ENCODE measurements around the gene GGTA1. TPM values are rescaled to one million over a fixed set of nuclear protein-coding genes. Genes with fewer than 3 reads are reported as not detected.

Gene GGTA1
- total and polyA plus RNA-seq, 2 of the 8 experiments (the other 6 are each of a cell fraction or from before 2014, with no cell fraction given) = not detected

GRCh38 chr9:121541256-121541655 is 41.6 kb upstream of the GGTA1 start (continued):
- TF ChIP-seq PHF8 (conservative IDR thresholded peaks at IDR 0.05; ENCODE audit: low read depth, low read length) (no peak), RXRA (IDR thresholded peaks at IDR 0.05; ENCODE audit: insufficient read depth, low read depth, low read length) (no peak)

Data from H1 (cell line).